ENCODE measurements around the gene CNIH4. TPM values are rescaled to one million over a fixed set of nuclear protein-coding genes. Genes with fewer than 3 reads are reported as not detected.

CNIH4 gene
- total and polyA plus RNA-seq, 10 of the 15 experiments (the other 5 are each of a cell fraction or from before 2014, with no cell fraction given): 23.2 to 173 (median 51.4) TPM

DNA sequence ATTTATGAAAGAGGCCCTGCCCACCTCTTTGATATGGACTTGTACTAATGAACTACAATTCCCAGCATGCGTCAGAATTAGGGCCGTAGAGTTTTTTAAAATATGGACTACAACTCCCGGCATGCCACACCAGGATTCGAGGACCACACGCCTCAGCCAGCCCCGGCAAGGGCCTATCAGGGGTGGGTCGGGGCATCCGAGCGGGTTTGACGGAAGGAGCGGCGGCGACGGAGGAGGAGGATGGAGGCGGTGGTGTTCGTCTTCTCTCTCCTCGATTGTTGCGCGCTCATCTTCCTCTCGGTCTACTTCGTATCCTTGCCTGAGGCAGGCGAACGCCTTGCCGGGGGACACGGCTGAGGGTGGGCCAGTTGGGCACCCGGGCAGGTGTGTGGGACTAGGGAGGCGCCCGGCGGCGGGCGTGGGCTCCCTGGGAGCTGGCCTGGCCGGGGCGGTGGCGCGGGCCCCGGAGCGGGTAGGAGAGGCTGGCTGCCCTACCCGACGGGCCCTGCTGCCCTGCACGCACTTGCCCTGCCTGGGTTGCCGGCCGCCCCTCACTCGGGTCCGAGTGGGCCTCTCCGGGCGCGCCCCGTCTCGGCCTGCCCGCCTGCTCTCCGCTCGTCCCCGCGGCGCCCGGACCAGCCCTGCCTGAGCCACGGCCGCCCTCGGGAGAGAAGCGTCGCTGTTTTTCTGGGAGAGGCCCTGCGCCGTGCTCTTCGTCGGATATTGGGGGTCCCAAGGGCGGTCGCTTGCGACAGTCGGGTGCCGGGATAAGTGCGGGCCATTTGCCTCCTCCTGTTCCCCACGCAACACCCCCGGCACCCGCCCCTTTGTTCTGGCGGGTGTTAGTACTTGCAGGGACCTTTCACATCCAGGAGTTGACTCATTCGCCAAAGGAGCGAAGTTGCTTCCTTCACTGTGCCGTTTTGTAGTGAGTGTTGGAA is at the start of gene CNIH4 (continued):
- TF ChIP-seq, protein P1, sequence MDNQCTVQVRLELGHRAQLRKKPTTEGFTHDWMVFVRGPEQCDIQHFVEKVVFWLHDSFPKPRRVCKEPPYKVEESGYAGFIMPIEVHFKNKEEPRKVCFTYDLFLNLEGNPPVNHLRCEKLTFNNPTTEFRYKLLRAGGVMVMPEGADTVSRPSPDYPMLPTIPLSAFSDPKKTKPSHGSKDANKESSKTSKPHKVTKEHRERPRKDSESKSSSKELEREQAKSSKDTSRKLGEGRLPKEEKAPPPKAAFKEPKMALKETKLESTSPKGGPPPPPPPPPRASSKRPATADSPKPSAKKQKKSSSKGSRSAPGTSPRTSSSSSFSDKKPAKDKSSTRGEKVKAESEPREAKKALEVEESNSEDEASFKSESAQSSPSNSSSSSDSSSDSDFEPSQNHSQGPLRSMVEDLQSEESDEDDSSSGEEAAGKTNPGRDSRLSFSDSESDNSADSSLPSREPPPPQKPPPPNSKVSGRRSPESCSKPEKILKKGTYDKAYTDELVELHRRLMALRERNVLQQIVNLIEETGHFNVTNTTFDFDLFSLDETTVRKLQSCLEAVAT (IDR thresholded peaks at IDR 0.05): no peak
- no peak for TF ChIP-seq CEBPB (IDR thresholded peaks at IDR 0.05; ENCODE audit: borderline replicate concordance in 1 of 2, low read depth in 2 of 2, low read length in 2 of 2)
- TF ChIP-seq MXI1 (IDR thresholded peaks at IDR 0.05; ENCODE audit: low read depth, low read length): peak; percentile 54; the same call in 1 of the 2 replicates
- no peak for TF ChIP-seq POLR2AphosphoS2 (IDR thresholded peaks at IDR 0.05; ENCODE audit: low read depth, low read length)
- no peak for TF ChIP-seq SUZ12 (IDR thresholded peaks at IDR 0.05; ENCODE audit: unreplicated experiment)
- no peak for TF ChIP-seq STAT3 (IDR thresholded peaks at IDR 0.05; ENCODE audit: low read depth, low read length)
- 0 out of 2 replicates have a peak, but pooled peaks have one; percentile 44 for TF ChIP-seq SMARCA5 (IDR thresholded peaks at IDR 0.05)
- TF ChIP-seq HCFC1 (IDR thresholded peaks at IDR 0.05; ENCODE audit: low read length): peak; percentile 97
- peak; percentile 50; the same call in 1 of the 2 replicates for TF ChIP-seq NFYB (IDR thresholded peaks at IDR 0.05; ENCODE audit: insufficient read depth, low read depth, low read length)
- TF ChIP-seq YBX1 (IDR thresholded peaks at IDR 0.05): no peak
- no peak for TF ChIP-seq HDAC6 (IDR thresholded peaks at IDR 0.05; ENCODE audit: unreplicated experiment)
- TF ChIP-seq, protein P2, sequence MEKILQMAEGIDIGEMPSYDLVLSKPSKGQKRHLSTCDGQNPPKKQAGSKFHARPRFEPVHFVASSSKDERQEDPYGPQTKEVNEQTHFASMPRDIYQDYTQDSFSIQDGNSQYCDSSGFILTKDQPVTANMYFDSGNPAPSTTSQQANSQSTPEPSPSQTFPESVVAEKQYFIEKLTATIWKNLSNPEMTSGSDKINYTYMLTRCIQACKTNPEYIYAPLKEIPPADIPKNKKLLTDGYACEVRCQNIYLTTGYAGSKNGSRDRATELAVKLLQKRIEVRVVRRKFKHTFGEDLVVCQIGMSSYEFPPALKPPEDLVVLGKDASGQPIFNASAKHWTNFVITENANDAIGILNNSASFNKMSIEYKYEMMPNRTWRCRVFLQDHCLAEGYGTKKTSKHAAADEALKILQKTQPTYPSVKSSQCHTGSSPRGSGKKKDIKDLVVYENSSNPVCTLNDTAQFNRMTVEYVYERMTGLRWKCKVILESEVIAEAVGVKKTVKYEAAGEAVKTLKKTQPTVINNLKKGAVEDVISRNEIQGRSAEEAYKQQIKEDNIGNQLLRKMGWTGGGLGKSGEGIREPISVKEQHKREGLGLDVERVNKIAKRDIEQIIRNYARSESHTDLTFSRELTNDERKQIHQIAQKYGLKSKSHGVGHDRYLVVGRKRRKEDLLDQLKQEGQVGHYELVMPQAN (conservative IDR thresholded peaks at IDR 0.05): peak; percentile 80; the same call in 1 of the 2 replicates
- TF ChIP-seq, protein P3, sequence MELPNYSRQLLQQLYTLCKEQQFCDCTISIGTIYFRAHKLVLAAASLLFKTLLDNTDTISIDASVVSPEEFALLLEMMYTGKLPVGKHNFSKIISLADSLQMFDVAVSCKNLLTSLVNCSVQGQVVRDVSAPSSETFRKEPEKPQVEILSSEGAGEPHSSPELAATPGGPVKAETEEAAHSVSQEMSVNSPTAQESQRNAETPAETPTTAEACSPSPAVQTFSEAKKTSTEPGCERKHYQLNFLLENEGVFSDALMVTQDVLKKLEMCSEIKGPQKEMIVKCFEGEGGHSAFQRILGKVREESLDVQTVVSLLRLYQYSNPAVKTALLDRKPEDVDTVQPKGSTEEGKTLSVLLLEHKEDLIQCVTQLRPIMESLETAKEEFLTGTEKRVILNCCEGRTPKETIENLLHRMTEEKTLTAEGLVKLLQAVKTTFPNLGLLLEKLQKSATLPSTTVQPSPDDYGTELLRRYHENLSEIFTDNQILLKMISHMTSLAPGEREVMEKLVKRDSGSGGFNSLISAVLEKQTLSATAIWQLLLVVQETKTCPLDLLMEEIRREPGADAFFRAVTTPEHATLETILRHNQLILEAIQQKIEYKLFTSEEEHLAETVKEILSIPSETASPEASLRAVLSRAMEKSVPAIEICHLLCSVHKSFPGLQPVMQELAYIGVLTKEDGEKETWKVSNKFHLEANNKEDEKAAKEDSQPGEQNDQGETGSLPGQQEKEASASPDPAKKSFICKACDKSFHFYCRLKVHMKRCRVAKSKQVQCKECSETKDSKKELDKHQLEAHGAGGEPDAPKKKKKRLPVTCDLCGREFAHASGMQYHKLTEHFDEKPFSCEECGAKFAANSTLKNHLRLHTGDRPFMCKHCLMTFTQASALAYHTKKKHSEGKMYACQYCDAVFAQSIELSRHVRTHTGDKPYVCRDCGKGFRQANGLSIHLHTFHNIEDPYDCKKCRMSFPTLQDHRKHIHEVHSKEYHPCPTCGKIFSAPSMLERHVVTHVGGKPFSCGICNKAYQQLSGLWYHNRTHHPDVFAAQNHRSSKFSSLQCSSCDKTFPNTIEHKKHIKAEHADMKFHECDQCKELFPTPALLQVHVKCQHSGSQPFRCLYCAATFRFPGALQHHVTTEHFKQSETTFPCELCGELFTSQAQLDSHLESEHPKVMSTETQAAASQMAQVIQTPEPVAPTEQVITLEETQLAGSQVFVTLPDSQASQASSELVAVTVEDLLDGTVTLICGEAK (IDR thresholded peaks at IDR 0.05; ENCODE audit: borderline replicate concordance): peak; percentile 69; the same call in 1 of the 2 replicates
- no peak for TF ChIP-seq RFX5 (IDR thresholded peaks at IDR 0.05; ENCODE audit: low read depth, low read length)
- TF ChIP-seq E4F1 (IDR thresholded peaks at IDR 0.05; ENCODE audit: borderline replicate concordance, partially characterized antibody): no peak
- TF ChIP-seq SUPT20H (IDR thresholded peaks at IDR 0.05; ENCODE audit: borderline replicate concordance, control insufficient read depth, low read depth, low read length): no peak
- TF ChIP-seq EZH2 (IDR thresholded peaks at IDR 0.05; ENCODE audit: borderline replicate concordance, control insufficient read depth, low read depth, low read length): no peak
- TF ChIP-seq ESRRA (IDR thresholded peaks at IDR 0.05; ENCODE audit: low read length): no peak
